Measurements from ENCODE around the gene ECHS1. TPM values are rescaled to one million over a fixed set of nuclear protein-coding genes. Genes with fewer than 3 reads are reported as not detected.

The ECHS1 gene
- total and polyA plus RNA-seq, 2 of the 8 experiments (the other 6 are each of a cell fraction or from before 2014, with no cell fraction given) = 41.7 to 101 TPM

DNA sequence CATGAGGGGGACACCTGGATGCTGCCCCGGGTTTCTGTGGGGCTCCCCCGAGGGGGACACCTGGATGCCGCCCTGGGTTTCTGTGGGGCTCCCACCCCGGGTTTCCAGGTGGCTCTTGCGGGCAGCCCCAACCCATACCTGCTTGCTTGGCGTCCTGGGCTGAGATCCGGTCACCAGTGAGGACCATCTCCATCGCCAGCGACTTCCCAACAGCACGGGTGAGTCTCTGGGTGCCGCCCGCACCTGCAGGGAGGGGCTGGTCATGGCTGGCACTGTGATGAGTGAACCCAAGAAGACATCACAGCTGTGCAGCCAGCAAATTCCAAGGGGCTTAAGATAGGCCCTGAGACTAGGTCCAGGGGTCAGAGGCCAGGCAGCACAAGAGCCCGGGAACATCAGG, 6.4 kb downstream of the ECHS1 start (continued):
- TF ChIP-seq SP4 (IDR thresholded peaks at IDR 0.05; ENCODE audit: low read length) (no peak), BRCA1 (IDR thresholded peaks at IDR 0.05; ENCODE audit: low read depth, low read length) (no peak), ZNF274 (IDR thresholded peaks at IDR 0.05; ENCODE audit: borderline replicate concordance, extremely low read depth, low read length) (no peak), TAF7 (optimal IDR thresholded peaks at IDR 0.05; ENCODE audit: borderline replicate concordance, low read depth, low read length) (no peak), TBP (IDR thresholded peaks at IDR 0.05; ENCODE audit: low read depth, low read length) (no peak), POLR2A (IDR thresholded peaks at IDR 0.05; ENCODE audit: control extremely low read depth in 1 of 2, low read depth in 2 of 2, low read length in 2 of 2) (no peak)
